Hematopoietic multipotent progenitor cell treated with erythropoietin and hydrocortisone succinate and interleukin-3 and kit ligand, for 6 days (in vitro differentiated cells): ENCODE results near the gene ZNF157.

Source experiments
- DNase-seq: peaks from one replicate; pipeline ENCODE4 v3.0.0-alpha.2; 2015

Gene ZNF157

DNA sequence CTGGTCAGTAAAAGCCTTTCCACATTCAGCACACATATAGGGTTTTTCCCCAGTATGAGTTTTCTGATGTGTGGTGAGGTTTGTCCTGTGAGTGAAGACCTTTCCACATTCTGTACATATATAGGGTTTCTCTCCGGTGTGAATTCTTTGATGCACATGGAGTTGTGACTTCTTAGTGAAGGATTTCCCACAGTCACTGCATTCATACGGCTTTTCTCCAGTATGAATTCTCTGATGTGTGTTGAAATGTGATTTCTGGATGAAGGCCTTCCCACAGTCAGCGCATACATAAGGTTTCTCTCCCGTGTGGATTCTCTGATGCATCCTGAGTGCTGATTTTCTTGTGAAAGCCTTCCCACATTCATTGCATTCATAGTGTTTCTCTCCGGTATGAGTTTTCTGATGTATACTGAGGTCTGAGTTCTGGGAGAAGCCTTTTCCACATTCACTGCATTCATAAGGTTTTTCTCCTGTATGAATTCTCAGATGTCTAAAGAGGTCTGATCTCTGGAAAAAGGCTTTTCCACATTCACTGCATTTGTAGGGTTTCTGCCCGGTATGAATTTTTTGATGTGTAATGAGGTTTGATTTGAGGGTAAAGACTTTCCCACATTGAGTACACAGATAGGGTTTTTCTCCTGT lies 77.9 kb downstream of the ZNF157 start:
- DNase-seq, result no peak

DNA sequence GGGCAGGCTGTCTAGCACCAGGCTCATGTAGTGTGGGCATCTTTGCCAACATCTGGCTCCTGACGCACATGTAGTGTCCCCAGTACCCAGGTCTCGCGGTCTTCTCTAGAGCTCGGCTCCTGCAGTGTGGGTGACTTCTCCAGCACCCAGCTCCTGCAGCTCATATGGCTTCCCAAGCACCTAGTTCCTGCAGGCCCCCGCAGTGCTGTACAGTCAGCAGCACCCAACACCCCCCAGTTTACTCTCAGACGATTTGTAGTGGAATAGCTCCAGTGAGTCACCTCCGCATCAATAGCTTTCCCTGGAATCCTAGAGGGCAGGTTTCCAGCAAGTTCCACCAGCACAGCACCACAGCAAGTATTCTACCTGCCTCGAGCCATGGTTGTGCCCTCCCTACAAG lies 81.7 kb downstream of the ZNF157 start:
- no peak for DNase-seq

DNA sequence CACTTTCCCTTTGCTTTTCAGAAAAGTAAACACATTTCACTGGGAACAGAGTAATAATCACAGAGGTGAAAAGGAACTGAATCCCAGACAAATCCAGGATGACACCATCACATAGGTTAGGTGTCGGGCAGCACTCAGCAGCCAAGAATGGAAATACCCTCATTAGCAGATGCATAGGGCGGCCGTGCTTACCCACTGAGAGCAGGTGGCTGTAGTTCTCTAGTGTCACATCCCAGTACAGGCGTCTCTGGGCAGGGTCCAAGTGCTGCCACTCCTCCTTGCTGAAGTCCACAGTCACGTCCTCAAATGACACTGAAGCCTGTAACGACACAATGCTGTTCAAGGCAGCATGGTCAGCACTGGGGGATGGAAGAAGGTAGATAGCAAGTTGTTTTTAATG lies 85.7 kb downstream of the ZNF157 start:
- no peak for DNase-seq

DNA sequence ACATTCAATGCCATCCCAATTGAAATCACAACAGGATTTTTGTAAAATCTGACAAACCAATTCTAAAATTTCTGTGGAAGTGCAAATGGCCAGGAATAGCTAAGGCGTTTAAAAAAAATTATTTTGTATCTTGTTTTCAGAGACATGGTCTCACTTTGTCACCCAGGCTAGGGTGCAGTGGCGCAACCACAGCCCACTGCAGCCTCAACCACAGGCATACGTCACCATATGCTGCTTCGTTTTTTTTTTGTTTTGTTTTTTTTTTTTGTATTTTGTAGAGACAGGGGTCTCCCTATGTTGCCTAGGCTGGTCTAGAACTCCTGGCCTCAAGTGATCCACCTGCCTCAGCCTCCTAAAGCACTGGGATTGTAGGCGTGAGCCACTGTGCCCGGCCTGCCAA lies 88.2 kb downstream of the ZNF157 start:
- no peak for DNase-seq

DNA sequence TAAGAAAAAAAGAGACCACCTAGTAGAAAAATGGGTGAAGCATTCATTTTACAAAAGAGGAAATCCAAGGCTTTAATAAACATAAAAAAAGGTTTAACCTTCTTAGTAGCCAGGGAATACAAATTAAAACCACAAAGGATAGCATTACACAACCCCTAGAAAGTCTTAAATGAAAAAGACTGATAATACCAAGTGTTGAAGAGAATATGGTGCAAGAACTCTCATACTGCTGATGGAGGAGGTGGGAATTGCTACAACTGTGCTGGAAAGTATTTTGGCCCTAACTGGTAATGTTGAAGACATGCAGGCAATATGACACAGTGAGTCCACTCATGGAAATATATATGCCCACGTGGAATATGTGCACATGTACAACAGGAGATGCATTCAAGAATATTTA lies 90.2 kb downstream of the ZNF157 start:
- DNase-seq, result no peak
